Esophagus muscularis mucosa (tissue), 4 donors: Measurements from ENCODE around the gene GRIK5. TPM values are rescaled to one million over a fixed set of nuclear protein-coding genes. Genes with fewer than 3 reads are reported as not detected.

Experiments used
- DNase-seq: peaks from one replicate; pipeline ENCODE4 v3.0.0-alpha.2; 2017; ENCODE audit errors: extremely low spot score
- H3K27ac ChIP-seq, 4 donors: fragments of 200-600 bp; sonication (generic); replicated peaks in 1 of 4; 1 replicate in 3 of 4; 2 replicates in 1 of 4; pipeline ENCODE4 v1.5.1; 2016 to 2019; ENCODE audit warnings: mild to moderate bottlenecking in 1 of 4
- H3K27me3 ChIP-seq, 4 donors: fragments of 200-600 bp; sonication (generic); one replicate each; pipeline versions ENCODE4 v1.5.1 to v1.6.0; 2016 to 2019
- H3K36me3 ChIP-seq, 4 donors: fragments of 200-600 bp; sonication (generic); one replicate each; pipeline ENCODE4 v1.5.1; 2016 to 2019
- H3K4me1 ChIP-seq, 4 donors: fragments of 200-600 bp; sonication (generic); one replicate each; pipeline ENCODE4 v1.5.1; 2016 to 2019
- H3K4me3 ChIP-seq, 4 donors: fragments of 200-600 bp; sonication (generic); 1 replicate in 2 of 4; 2 replicates in 2 of 4; pipeline ENCODE4 v1.5.1; 2016 to 2019; ENCODE audit warnings: mild to moderate bottlenecking in 4 of 4, moderate library complexity in 1 of 4
- H3K9me3 ChIP-seq, 4 donors: fragments of 200-600 bp; sonication (generic); 1 replicate in 3 of 4; 2 replicates in 1 of 4; pipeline ENCODE4 v1.5.1; 2016 to 2019
- EP300 ChIP-seq: sonication (generic); formaldehyde crosslinking; IDR thresholded peaks from one replicate; pipeline ENCODE4 v1.6.1; 2017; ENCODE audit warnings: antibody characterized with exemption
- POLR2A ChIP-seq: fragments of 450-650 bp; IDR thresholded peaks from one replicate; pipeline ENCODE4 v1.6.1; 2017; ENCODE audit warnings: antibody characterized with exemption, moderate library complexity, mild to moderate bottlenecking, low read depth
- POLR2AphosphoS5 ChIP-seq, 2 donors: sonication (generic); formaldehyde crosslinking; IDR thresholded peaks; one replicate each; pipeline ENCODE4 v1.6.1; 2017; ENCODE audit warnings: antibody characterized with exemption in 2 of 2
- WGBS: methylation state at CpG from one replicate; pipeline ENCODE4 v1.1.5; 2018; 5-methylcytosine and 5-hydroxymethylcytosine counted together
- intact Hi-C: fragments of 100-400 bp; cut with DNase I; formaldehyde crosslinking; loops from one replicate; pipeline ENCODE4 v1.15.1; 2023
- total RNA-seq, 4 donors: library from RNA; depleted of rRNA; stranded (reverse); fragments of >200 nt; gene quantifications; one replicate each; pipeline versions ENCODE4 v1.1.0 to v1.2.1, GENCODE V29; 2016
- TF ChIP-seq, protein P1 (sequence below), 3 experiments: fragments of 200-600 bp in 2 of 3; fragments of 450-650 bp in 1 of 3; sonication (generic) in 2 of 3; IDR thresholded peaks; one replicate each; pipeline ENCODE4 v1.5.1; 2017 to 2019; ENCODE audit warnings: antibody characterized with exemption in 3 of 3, mild to moderate bottlenecking in 2 of 3, moderate library complexity in 1 of 3

GRIK5 gene
- total RNA-seq, 4 donors from 2014 or later: 8.6 to 27.6 (median 13.8) TPM

DNA sequence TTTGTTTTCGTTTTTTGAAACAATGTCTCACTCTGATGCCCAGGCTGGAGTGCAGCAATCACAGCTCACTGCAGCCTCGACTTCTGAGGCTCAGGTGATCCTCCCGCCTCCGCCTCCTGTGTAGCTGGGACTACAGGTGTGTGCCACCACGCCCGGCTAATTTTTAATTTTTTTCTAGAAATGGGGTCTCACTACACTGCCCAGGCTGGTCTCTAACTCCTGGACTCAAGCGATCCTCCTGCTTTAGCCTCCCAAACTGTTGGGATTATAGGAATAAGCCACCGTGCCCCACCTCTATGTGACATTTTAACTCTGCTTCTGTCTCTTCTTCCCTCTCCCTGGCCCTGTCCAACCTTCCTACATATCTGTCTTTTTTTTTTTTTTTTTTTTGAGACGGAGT is 81.1 kb downstream of the GRIK5 start:
- no peak for TF ChIP-seq EP300
- TF ChIP-seq POLR2A: no peak
- TF ChIP-seq POLR2AphosphoS5 (IDR thresholded peaks at IDR 0.05): no peak
- TF ChIP-seq, protein P1, sequence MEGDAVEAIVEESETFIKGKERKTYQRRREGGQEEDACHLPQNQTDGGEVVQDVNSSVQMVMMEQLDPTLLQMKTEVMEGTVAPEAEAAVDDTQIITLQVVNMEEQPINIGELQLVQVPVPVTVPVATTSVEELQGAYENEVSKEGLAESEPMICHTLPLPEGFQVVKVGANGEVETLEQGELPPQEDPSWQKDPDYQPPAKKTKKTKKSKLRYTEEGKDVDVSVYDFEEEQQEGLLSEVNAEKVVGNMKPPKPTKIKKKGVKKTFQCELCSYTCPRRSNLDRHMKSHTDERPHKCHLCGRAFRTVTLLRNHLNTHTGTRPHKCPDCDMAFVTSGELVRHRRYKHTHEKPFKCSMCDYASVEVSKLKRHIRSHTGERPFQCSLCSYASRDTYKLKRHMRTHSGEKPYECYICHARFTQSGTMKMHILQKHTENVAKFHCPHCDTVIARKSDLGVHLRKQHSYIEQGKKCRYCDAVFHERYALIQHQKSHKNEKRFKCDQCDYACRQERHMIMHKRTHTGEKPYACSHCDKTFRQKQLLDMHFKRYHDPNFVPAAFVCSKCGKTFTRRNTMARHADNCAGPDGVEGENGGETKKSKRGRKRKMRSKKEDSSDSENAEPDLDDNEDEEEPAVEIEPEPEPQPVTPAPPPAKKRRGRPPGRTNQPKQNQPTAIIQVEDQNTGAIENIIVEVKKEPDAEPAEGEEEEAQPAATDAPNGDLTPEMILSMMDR (IDR thresholded peaks at IDR 0.05): no peak
- peaks cover 7 to 11% (median 8%) of the 10 kb centered on the region in 4 donors for H3K4me1 ChIP-seq
- 86% methylated on average over 9 of the region's 9 CpGs for WGBS
- no peak overlapping the region for H3K4me3 ChIP-seq
- intact Hi-C loops: no loop called here
- peaks cover 0 to 32% (median 0%) of the 10 kb centered on the region in 4 donors for H3K36me3 ChIP-seq
- no peak overlapping the region for H3K27ac ChIP-seq
- H3K9me3 ChIP-seq: no peaks in the 10 kb centered on the region
- H3K27me3 ChIP-seq: peaks cover 0 to 33% (median 14%) of the 10 kb centered on the region in 4 donors
- DNase-seq: no peak

DNA sequence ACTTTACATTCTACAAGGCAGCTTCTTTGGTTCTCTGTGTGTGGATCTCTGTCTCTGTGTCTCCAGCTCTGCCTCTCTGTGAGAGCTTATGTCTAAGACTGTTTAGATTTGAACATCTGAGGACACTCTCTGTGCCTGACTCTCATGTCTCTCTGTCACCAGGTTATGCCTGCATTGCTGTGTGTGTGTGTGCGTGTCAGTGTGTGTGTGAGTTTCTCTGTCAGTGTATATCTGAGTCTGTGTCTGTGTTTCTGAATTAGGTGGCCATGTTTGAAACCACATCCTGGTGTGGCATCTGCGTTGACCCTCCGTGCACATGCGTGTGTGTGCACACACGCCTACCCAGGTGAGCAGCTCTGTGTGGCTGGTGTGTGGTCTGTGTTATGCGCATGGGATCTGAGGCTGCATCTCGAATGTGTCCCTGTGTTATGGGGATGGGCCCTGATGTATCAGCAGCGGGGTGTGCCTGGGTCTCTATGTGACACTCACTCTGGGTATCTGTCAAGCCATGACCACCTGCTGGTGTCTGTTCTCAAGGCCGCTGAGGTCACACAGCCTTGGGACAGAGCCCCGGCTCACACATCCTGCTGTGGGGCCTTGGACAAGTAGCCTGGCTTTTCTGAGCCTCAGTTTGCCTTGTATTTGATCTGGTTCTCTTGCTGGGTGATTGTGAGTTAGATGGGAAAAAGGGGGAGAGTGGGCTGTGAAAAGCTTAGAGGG is 82.7 kb downstream of the GRIK5 start:
- intact Hi-C loops: no loop called here
- TF ChIP-seq, protein P1 (IDR thresholded peaks at IDR 0.05): no peak
- peaks cover 0 to 3% (median 0%) of the 10 kb centered on the region in 4 donors for H3K4me1 ChIP-seq
- no peak for DNase-seq
- no peak overlapping the region for H3K4me3 ChIP-seq
- WGBS: 86% methylated on average over 8 of the region's 10 CpGs
- H3K9me3 ChIP-seq: no peaks in the 10 kb centered on the region
- H3K27ac ChIP-seq: no peak overlapping the region
- peaks cover 0 to 17% (median 5%) of the 10 kb centered on the region in 4 donors for H3K27me3 ChIP-seq
- peaks cover 0 to 32% (median 0%) of the 10 kb centered on the region in 4 donors for H3K36me3 ChIP-seq

DNA sequence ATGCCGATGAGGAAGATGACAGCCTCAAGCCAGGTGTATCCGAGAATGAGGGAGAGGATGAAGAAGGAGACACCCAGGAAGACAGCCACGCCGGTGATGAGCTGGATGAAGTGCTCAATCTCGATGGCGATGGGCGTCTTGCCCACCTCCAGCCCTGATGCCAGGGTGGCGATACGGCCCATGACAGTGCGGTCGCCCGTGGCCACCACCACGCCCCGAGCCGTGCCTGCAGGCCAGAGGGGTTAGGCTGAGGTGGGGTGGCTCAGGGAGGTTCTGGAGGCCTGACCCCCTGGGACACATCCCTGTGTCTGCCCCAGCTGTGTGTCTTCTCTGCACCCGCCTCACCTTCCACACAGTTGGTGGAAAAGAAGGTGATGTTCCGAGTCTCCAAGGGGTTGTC is 85.0 kb downstream of the GRIK5 start:
- Histone ChIP-seq H3K27ac (no peak overlapping the region), H3K9me3 (no peaks in the 10 kb centered on the region), H3K36me3 (peaks cover 0 to 48% (median 0%) of the 10 kb centered on the region in 4 donors), H3K4me3 (no peak overlapping the region), H3K4me1 (no peaks in the 10 kb centered on the region), H3K27me3 (no peaks in the 10 kb centered on the region)
- DNase-seq: no peak
- intact Hi-C loops: no loop called here
- TF ChIP-seq EP300: no peak
- no peak for TF ChIP-seq POLR2A
- TF ChIP-seq POLR2AphosphoS5 (IDR thresholded peaks at IDR 0.05): no peak
- WGBS: 95% methylated on average over 15 of the region's 17 CpGs

DNA sequence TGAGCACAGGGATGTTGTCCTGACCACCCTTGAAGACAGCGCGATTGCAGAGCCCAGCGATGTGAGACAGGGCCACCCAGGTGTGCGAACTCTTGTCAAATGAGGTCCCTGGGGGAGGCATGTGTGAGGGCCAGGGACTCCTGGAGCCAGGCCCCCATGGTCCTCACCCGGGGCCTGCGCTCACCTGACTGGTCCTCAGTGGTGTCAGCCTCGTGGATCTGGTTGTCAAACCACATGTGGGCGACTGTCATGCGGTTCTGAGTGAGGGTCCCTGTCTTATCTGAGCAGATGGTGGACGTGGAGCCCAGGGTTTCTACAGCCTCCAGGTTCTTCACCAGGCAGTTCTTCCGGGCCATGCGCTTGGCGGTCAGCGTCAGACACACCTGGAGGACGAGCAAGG is 88.3 kb downstream of the GRIK5 start:
- H3K36me3 ChIP-seq: peaks cover 0 to 41% (median 0%) of the 10 kb centered on the region in 4 donors
- no peaks in the 10 kb centered on the region for H3K9me3 ChIP-seq
- intact Hi-C loops: no loop called here
- no peaks in the 10 kb centered on the region for H3K27me3 ChIP-seq
- TF ChIP-seq POLR2AphosphoS5 (IDR thresholded peaks at IDR 0.05) (no peak), POLR2A (no peak), EP300 (no peak)
- TF ChIP-seq, protein P1 (IDR thresholded peaks at IDR 0.05): no peak
- WGBS: 88% methylated on average over 15 of the region's 15 CpGs
- no peak overlapping the region for H3K27ac ChIP-seq
- no peak overlapping the region for H3K4me3 ChIP-seq
- no peaks in the 10 kb centered on the region for H3K4me1 ChIP-seq
- no peak for DNase-seq

DNA sequence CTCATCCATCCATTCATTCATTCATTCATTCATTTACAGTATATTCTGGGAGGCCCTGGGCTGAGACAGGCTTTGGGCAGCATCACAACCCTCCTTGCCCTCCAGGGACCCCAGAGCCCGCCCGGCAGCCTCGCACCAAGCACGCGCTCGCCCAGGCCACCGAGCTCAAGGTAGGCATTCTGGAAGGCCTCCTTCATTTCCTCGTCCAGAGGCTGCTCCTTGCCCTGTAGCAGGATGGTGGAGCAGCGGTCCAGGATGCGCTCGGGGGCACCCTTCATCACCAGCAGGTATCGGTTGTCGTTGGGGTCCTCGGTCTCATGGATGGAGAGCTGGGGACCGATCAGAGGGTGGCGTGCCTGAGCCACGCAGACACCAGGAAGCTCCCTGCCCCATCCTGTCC is 91.5 kb downstream of the GRIK5 start:
- no peak for DNase-seq
- Histone ChIP-seq H3K36me3 (peaks cover 0 to 43% (median 0%) of the 10 kb centered on the region in 4 donors), H3K9me3 (no peaks in the 10 kb centered on the region), H3K4me3 (no peak overlapping the region), H3K27me3 (no peaks in the 10 kb centered on the region), H3K4me1 (no peaks in the 10 kb centered on the region), H3K27ac (no peak overlapping the region)
- 91% methylated on average over 13 of the region's 17 CpGs for WGBS
- TF ChIP-seq POLR2A (no peak), EP300 (no peak), POLR2AphosphoS5 (IDR thresholded peaks at IDR 0.05) (no peak)
- TF ChIP-seq, protein P1 (IDR thresholded peaks at IDR 0.05): no peak
- intact Hi-C loops: no loop called here
